SK-N-SH (cell line): ENCODE measurements around the gene LENG1. TPM values are rescaled to one million over a fixed set of nuclear protein-coding genes. Genes with fewer than 3 reads are reported as not detected.

Experiments used
- CTCF ChIA-PET: fragments of 300-600, 350-600 bp; formaldehyde crosslinking; extraction: SDS; loops from one replicate; lab custom pipeline; 2021; lab: Yijun Ruan, JAX
- POLR2A ChIA-PET: fragments of 350-600 bp; sonication (Branson Sonifier 250); formaldehyde crosslinking; extraction: SDS; loops from one replicate; lab custom pipeline; 2020; ENCODE audit warnings: antibody characterized with exemption, inconsistent platforms; lab: Yijun Ruan, JAX
- DNase-seq: peaks from one replicate; pipeline ENCODE4 v3.0.0; 2012
- H2AFZ ChIP-seq: fragments of 200-600 bp; sonication (generic); 2 replicates; pipeline ENCODE4 v1.8.1; 2016; ENCODE audit warnings: antibody characterized with exemption, mild to moderate bottlenecking, low read depth
- H3F3A ChIP-seq: fragments of 200-600 bp; sonication (generic); replicated peaks from 2 replicates; pipeline ENCODE3; 2016; ENCODE audit warnings: antibody characterized with exemption, mild to moderate bottlenecking; ENCODE audit not compliant: insufficient read depth
- H3K27ac ChIP-seq, 2 experiments: fragments of 200-500 bp in 1 of 2; fragments of 200-600 bp in 1 of 2; sonication (Bioruptor generic) in 1 of 2; sonication (generic), shearing (Covaris generic) in 1 of 2; 2 replicates each; pipeline versions ENCODE4 v1.5.1 to v1.6.1; 2014 to 2016; ENCODE audit warnings: low read depth in 2 of 2, inconsistent platforms in 1 of 2, low read length in 1 of 2, mild to moderate bottlenecking in 1 of 2, mixed read lengths in 1 of 2
- H3K27me3 ChIP-seq: fragments of 200-600 bp; sonication (generic), shearing (Covaris generic); 2 replicates; pipeline ENCODE4 v1.6.1; 2016; ENCODE audit warnings: mixed run types; ENCODE audit not compliant: insufficient read depth
- H3K36me3 ChIP-seq, 2 experiments: fragments of 200-500 bp in 1 of 2; fragments of 200-600 bp in 1 of 2; sonication (Bioruptor generic) in 1 of 2; sonication (generic) in 1 of 2; replicated peaks in 1 of 2; 2 replicates each; pipeline versions ENCODE3 to v1.5.1; 2014 to 2016; ENCODE audit warnings: low read length in 1 of 2, mild to moderate bottlenecking in 1 of 2; ENCODE audit not compliant: insufficient read depth in 2 of 2, control insufficient read depth in 1 of 2
- H3K4me1 ChIP-seq, 2 experiments: fragments of 200-500 bp in 1 of 2; fragments of 200-600 bp in 1 of 2; sonication (Bioruptor generic) in 1 of 2; sonication (generic), shearing (Covaris generic) in 1 of 2; 2 replicates each; pipeline versions ENCODE4 v1.5.1 to v1.6.1; 2014 to 2016; ENCODE audit warnings: low read depth in 1 of 2, low read length in 1 of 2, mixed run types in 1 of 2; ENCODE audit not compliant: insufficient read depth in 2 of 2, control insufficient read depth in 1 of 2
- H3K4me2 ChIP-seq: fragments of 200-600 bp; sonication (generic), shearing (Covaris generic); 2 replicates; pipeline ENCODE4 v1.6.1; 2017; ENCODE audit warnings: mixed run types
- H3K4me3 ChIP-seq, 2 experiments: fragments of 200-500 bp in 1 of 2; fragments of 200-600 bp in 1 of 2; sonication (Bioruptor generic) in 1 of 2; sonication (generic), shearing (Covaris generic) in 1 of 2; 2 replicates each; pipeline versions ENCODE4 v1.5.1 to v1.8.1; 2014 to 2016; ENCODE audit warnings: low read depth in 2 of 2, inconsistent platforms in 1 of 2, low read length in 1 of 2, mild to moderate bottlenecking in 1 of 2, mixed read lengths in 1 of 2, moderate library complexity in 1 of 2
- H3K79me2 ChIP-seq: fragments of 200-600 bp; sonication (generic); 2 replicates; pipeline ENCODE4 v1.8.1; 2017; ENCODE audit warnings: mild to moderate bottlenecking; ENCODE audit not compliant: insufficient read depth
- H3K9ac ChIP-seq: fragments of 200-600 bp; sonication (generic); 2 replicates; pipeline ENCODE4 v1.6.1; 2017; ENCODE audit warnings: mixed run types
- H3K9me2 ChIP-seq: fragments of 200-600 bp; sonication (generic); 2 replicates; pipeline ENCODE4 v1.6.1; 2017; ENCODE audit warnings: mixed run types
- H3K9me3 ChIP-seq: fragments of 200-600 bp; sonication (generic); 2 replicates; pipeline ENCODE4 v1.6.1; 2017; ENCODE audit warnings: mixed run types, mild to moderate bottlenecking, moderate library complexity
- H4K20me1 ChIP-seq: fragments of 200-600 bp; sonication (generic); 2 replicates; pipeline ENCODE4 v1.6.1; 2017; ENCODE audit warnings: mild to moderate bottlenecking, mixed run types; ENCODE audit not compliant: insufficient read depth
- CHD2 ChIP-seq: fragments of 150-350 bp; IDR thresholded peaks from 2 replicates; pipeline ENCODE4 v1.6.1; 2018; ENCODE audit warnings: low read length; ENCODE audit not compliant: partially characterized antibody
- ELF1 ChIP-seq: IDR thresholded peaks from 2 replicates; pipeline ENCODE4 v1.4.0; 2012
- EZH2phosphoT487 ChIP-seq: fragments of 200-600 bp; sonication (generic); IDR thresholded peaks from 2 replicates; pipeline ENCODE4 v1.6.1; 2017; ENCODE audit warnings: low read depth, mixed run types, mild to moderate bottlenecking, antibody characterized with exemption, moderate library complexity, borderline replicate concordance
- FOXJ3 ChIP-seq: sonication (generic); formaldehyde crosslinking; IDR thresholded peaks from 2 replicates; pipeline ENCODE4 v1.5.1; 2020; ENCODE audit warnings: mild to moderate bottlenecking, missing genetic modification reagents
- JUND ChIP-seq: IDR thresholded peaks from 2 replicates; pipeline ENCODE4 v1.4.0; 2012
- PBX3 ChIP-seq: IDR thresholded peaks from 2 replicates; pipeline ENCODE4; 2012
- RAD21 ChIP-seq: IDR thresholded peaks from 2 replicates; pipeline ENCODE4 v1.6.1; 2012; ENCODE audit warnings: mild to moderate bottlenecking, low read length
- RCOR1 ChIP-seq: fragments of 150-350 bp; IDR thresholded peaks from 2 replicates; pipeline ENCODE4 v1.6.1; 2017; ENCODE audit warnings: antibody characterized with exemption, low read length
- RFX5 ChIP-seq: IDR thresholded peaks from 2 replicates; pipeline ENCODE4 v1.6.1; 2012; ENCODE audit warnings: mild to moderate bottlenecking, improper control_type of control experiment, low read length
- SIN3A ChIP-seq: IDR thresholded peaks from 2 replicates; pipeline ENCODE4 v1.6.1; 2012; ENCODE audit warnings: low read depth, mild to moderate bottlenecking, low read length, moderate library complexity, borderline replicate concordance
- SMC3 ChIP-seq: IDR thresholded peaks from 2 replicates; pipeline ENCODE4 v1.6.1; 2012; ENCODE audit warnings: low read depth, low read length, improper control_type of control experiment
- TEAD4 ChIP-seq: IDR thresholded peaks from 2 replicates; pipeline ENCODE4 v1.4.0; 2012; ENCODE audit warnings: mild to moderate bottlenecking, borderline replicate concordance; ENCODE audit not compliant: insufficient read depth
- YY1 ChIP-seq: IDR thresholded peaks from 2 replicates; pipeline ENCODE4 v1.4.0; 2012; ENCODE audit warnings: low read depth, mild to moderate bottlenecking
- WGBS: methylation state at CpG from one replicate; pipeline ENCODE4 v1.1.6; 2017; ENCODE audit warnings: low lambda C conversion rate; 5-methylcytosine and 5-hydroxymethylcytosine counted together
- polyA plus RNA-seq, 3 experiments: library from polyadenylated mRNA; depleted of rRNA; stranded (reverse); fragments of >200 nt; gene quantifications; 2 replicates each; pipeline ENCODE4 v1.2.3, GENCODE V29; 2012

Gene LENG1
- polyA plus RNA-seq, 1 of the 3 experiments (the other 2 are of a cell fraction) = 11.4 TPM

DNA sequence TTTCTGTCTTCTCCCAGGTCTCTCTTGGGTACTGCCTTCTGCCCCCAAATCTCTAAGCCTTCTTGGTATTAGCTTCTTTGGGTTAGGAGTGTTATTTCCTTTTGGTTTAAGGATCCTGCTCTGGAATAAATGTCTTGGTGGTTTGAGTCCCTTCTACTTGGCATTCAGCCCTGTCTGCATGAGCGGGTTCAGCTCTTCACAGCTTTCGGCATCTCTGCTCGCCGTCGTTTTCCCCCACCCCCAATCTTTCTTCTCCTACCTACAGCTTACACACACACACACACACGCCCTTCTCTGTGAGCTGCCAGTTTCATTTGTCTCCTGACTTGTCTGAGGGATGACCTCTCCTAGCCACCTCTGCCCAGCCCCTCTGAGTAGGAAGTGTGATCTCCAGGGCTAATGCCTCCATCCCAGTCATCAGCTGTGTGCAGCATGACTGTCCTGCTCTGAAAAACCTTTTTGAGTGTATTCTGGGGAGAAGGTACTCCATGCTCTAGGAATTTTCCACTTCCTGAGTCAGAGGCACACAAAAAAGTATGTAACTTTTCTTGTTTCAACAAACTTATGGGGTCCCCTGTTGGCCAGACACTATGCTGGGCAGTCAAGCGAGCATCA, 17.2 kb downstream of the LENG1 start (continued):
- no peak for TF ChIP-seq ELF1

GRCh38 chr19:54141356-54141755, 18.2 kb downstream of the LENG1 start:
- no peak for TF ChIP-seq TEAD4
- no peak for TF ChIP-seq FOXJ3 (CRISPR knock-in tag)
- no peak for TF ChIP-seq PBX3
- TF ChIP-seq RAD21 = no peak
- TF ChIP-seq JUND = no peak
- TF ChIP-seq RFX5 = no peak
- TF ChIP-seq EZH2phosphoT487 = no peak
- no peak for TF ChIP-seq SMC3
- no peak for TF ChIP-seq YY1
- no peaks in the 10 kb centered on the region for H3K27me3 ChIP-seq
- H3K79me2 ChIP-seq = peaks cover 56% of the 10 kb centered on the region
- H2AFZ ChIP-seq = no peak overlapping the region
- H3K9me3 ChIP-seq = no peaks in the 10 kb centered on the region
- no peak overlapping the region for H3K4me2 ChIP-seq
- no peaks in the 10 kb centered on the region for H3K9me2 ChIP-seq
- WGBS = 97% methylated on average over 3 of the region's 3 CpGs
- H3K36me3 ChIP-seq = peaks cover 25 to 67% of the 10 kb centered on the region in 2 experiments
- H3F3A ChIP-seq = no peaks in the 10 kb centered on the region
- CTCF ChIA-PET = no interaction called here
- POLR2A ChIA-PET = no interaction called here
- H3K27ac ChIP-seq = no peak overlapping the region
- peaks cover 0 to 17% of the 10 kb centered on the region in 2 experiments; a peak in 1 of 4 replicates for H3K4me1 ChIP-seq
- peaks cover 47% of the 10 kb centered on the region for H4K20me1 ChIP-seq
- no peak overlapping the region for H3K4me3 ChIP-seq
- no peak overlapping the region for H3K9ac ChIP-seq
- no peak for DNase-seq

GRCh38 chr19:54138489-54139256, 20.8 kb downstream of the LENG1 start:
- Histone ChIP-seq H3K27me3 (no peaks in the 10 kb centered on the region), H3F3A (no peaks in the 10 kb centered on the region), H3K79me2 (peaks cover 56% of the 10 kb centered on the region), H3K27ac (no peak overlapping the region; a peak in 1 of 4 replicates), H3K9me3 (no peaks in the 10 kb centered on the region), H3K9me2 (no peaks in the 10 kb centered on the region), H3K4me2 (peak overlapping the region; percentile 94), H3K4me3 (peak overlapping the region; percentile 76 to 86), H2AFZ (no peak overlapping the region), H3K4me1 (peaks cover 0 to 24% of the 10 kb centered on the region in 2 experiments; a peak in 1 of 4 replicates), H4K20me1 (peaks cover 47% of the 10 kb centered on the region), H3K9ac (peak overlapping the region; percentile 98)
- ChIA-PET POLR2A (interaction anchor here (3.0 kb wide), 1 partner anchor 23 kb away, joined by 30 read pairs; the partner anchor contains the start of genes PRPF31 and TFPT), CTCF (interaction anchor here (0.9 to 1.5 kb wide), 5 partner anchors 20 to 93 kb away, joined by 3 to 5 read pairs (median 3); partner anchors contain the start of gene LENG1)
- WGBS = 56% methylated on average over 14 of the region's 31 CpGs
- DNase-seq = no peak
- TF ChIP-seq PBX3 (no peak), RFX5 (no peak), JUND (no peak), RCOR1 (no peak), SIN3A (no peak), CHD2 (no peak)
- TF ChIP-seq, all 33 proteins: peak for 0
- H3K36me3 ChIP-seq = peaks cover 16 to 41% of the 10 kb centered on the region in 2 experiments
